ENCODE data around the gene ATP6AP1.

- TF ChIP-seq CTCF (conservative IDR thresholded peaks at IDR 0.05; ENCODE audit: low read length) (no peak), EZH2phosphoT487 (IDR thresholded peaks at IDR 0.05; ENCODE audit: borderline replicate concordance) (no peak)
Observed at GRCh38 chrX:154437971-154438893, 9.8 kb downstream of the ATP6AP1 start.

Measured in Loucy (cell line).